GM18907 (cell line): ENCODE data around the gene NEK6.

Experiments used
- ATAC-seq: cut with Tn5 transposase; IDR thresholded peaks from one replicate; pipeline ENCODE4 v1.9.1; 2021; ENCODE audit warnings: mild to moderate bottlenecking, moderate library complexity; ENCODE audit not compliant: unreplicated experiment

Gene NEK6

GRCh38 chr9:124312290-124313265 lies 54.8 kb downstream of the NEK6 start:
- ATAC-seq = no peak

- ATAC-seq = no peak
Observed at GRCh38 chr9:124313940-124314339, 56.2 kb downstream of the NEK6 start.

GRCh38 chr9:124315882-124316281 lies 58.1 kb downstream of the NEK6 start:
- ATAC-seq = no peak

- no peak for ATAC-seq
Observed at GRCh38 chr9:124320062-124320973, 62.6 kb downstream of the NEK6 start.

GRCh38 chr9:124321416-124321815 lies 63.7 kb downstream of the NEK6 start:
- no peak for ATAC-seq

GRCh38 chr9:124321935-124322334 lies 64.2 kb downstream of the NEK6 start:
- ATAC-seq = no peak

GRCh38 chr9:124322618-124323432 lies 65.1 kb downstream of the NEK6 start:
- ATAC-seq = no peak

GRCh38 chr9:124323904-124324303 lies 66.2 kb downstream of the NEK6 start:
- ATAC-seq = no peak

GRCh38 chr9:124325816-124326215 lies 68.1 kb downstream of the NEK6 start:
- no peak for ATAC-seq

- ATAC-seq = no peak
Observed at GRCh38 chr9:124326378-124326777, 68.6 kb downstream of the NEK6 start.

GRCh38 chr9:124327491-124327890 lies 69.7 kb downstream of the NEK6 start:
- ATAC-seq = no peak

- no peak for ATAC-seq
Observed at GRCh38 chr9:124328285-124328684, 70.5 kb downstream of the NEK6 start.

GRCh38 chr9:124329206-124329792 lies 71.5 kb downstream of the NEK6 start:
- no peak for ATAC-seq

- no peak for ATAC-seq
Observed at GRCh38 chr9:124330011-124330697, 72.4 kb downstream of the NEK6 start.

GRCh38 chr9:124331580-124331979 lies 73.8 kb downstream of the NEK6 start:
- ATAC-seq = no peak

- ATAC-seq = no peak
Observed at GRCh38 chr9:124332361-124333202, 74.8 kb downstream of the NEK6 start.

- no peak for ATAC-seq
Observed at GRCh38 chr9:124333203-124333579, 75.4 kb downstream of the NEK6 start.

- ATAC-seq = no peak
Observed at GRCh38 chr9:124334568-124335319, 77.0 kb downstream of the NEK6 start.
